DOHH2 (cell line): ENCODE measurements around the gene ABCC6.

Source experiments
- EZH2phosphoT487 ChIP-seq: fragments of 200-600 bp; sonication (generic); IDR thresholded peaks from 2 replicates; pipeline ENCODE4 v1.6.1; 2017; ENCODE audit warnings: borderline replicate concordance, mild to moderate bottlenecking, antibody characterized with exemption, low read length, moderate library complexity, mixed read lengths
- TF ChIP-seq, protein P1 (sequence below): fragments of 200-600 bp; sonication (generic); IDR thresholded peaks from one replicate; pipeline ENCODE4 v1.5.1; 2014; ENCODE audit warnings: antibody characterized with exemption, mild to moderate bottlenecking, low read depth, low read length; ENCODE audit not compliant: poor library complexity, severe bottlenecking

DNA sequence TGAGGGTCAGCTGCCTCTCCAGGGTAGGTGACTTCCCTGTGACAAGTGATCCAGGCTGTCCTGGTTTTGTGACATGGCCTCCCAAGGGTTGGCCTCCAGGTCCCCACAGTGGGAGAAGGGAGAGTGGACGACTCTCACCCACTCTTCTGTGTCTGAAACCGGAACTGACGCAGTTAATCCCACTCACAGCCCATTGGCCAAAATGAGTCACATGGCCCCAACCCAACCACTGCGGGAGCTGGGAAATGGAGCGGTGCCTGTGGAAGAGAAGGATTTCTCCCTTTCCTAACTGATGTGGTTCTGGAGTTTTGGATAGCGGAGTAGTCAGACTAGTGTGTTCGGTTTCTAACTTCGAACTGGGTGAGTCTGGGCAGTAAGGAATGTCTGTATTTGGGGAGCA is 79.4 kb downstream of the ABCC6 start:
- TF ChIP-seq EZH2phosphoT487, result no peak
- TF ChIP-seq, protein P1, sequence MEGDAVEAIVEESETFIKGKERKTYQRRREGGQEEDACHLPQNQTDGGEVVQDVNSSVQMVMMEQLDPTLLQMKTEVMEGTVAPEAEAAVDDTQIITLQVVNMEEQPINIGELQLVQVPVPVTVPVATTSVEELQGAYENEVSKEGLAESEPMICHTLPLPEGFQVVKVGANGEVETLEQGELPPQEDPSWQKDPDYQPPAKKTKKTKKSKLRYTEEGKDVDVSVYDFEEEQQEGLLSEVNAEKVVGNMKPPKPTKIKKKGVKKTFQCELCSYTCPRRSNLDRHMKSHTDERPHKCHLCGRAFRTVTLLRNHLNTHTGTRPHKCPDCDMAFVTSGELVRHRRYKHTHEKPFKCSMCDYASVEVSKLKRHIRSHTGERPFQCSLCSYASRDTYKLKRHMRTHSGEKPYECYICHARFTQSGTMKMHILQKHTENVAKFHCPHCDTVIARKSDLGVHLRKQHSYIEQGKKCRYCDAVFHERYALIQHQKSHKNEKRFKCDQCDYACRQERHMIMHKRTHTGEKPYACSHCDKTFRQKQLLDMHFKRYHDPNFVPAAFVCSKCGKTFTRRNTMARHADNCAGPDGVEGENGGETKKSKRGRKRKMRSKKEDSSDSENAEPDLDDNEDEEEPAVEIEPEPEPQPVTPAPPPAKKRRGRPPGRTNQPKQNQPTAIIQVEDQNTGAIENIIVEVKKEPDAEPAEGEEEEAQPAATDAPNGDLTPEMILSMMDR, result no peak
